ENCODE results near the gene CHRNB1.

CHRNB1 gene

GRCh38 chr17:7444682-7445618 lies at the start of gene CHRNB1:
CHRNB1 (plus strand) TSS chr17:7445061; CDS start chr17:7445128, 67 bp downstream.
- ChIA-PET POLR2A (interaction anchor here (0.6 to 2.7 kb wide), 17 partner anchors 8 to 243 kb away, joined by 3 to 17 read pairs (median 4); partner anchors contain the start of genes NEURL4, POLR2A, TMEM102 and TMEM256), CTCF (interaction anchor here (0.6 to 2.5 kb wide), 18 partner anchors 8 to 404 kb away, joined by 3 to 13 read pairs (median 4); partner anchors contain the start of genes TP53 and ZBTB4)
- peak within 1 kb of the TSS; percentile 57 for H3K4me3 ChIP-seq (ENCODE audit: low read depth, low read length)
- H3K9me3 ChIP-seq (ENCODE audit: control insufficient read depth, insufficient read depth, low read depth, low read length) = no peaks in the 10 kb centered on the region
- H3K27ac ChIP-seq (ENCODE audit: extremely low read depth, low read depth, low read length) = no peak within 1 kb of the TSS; the same call in 1 of the 2 replicates
- H3K4me1 ChIP-seq (ENCODE audit: control insufficient read depth, insufficient read depth, low read length) = peaks cover 19% of the 10 kb centered on the region
- no peaks in the 10 kb centered on the region; a peak in 1 of 3 replicates for H3K36me3 ChIP-seq (ENCODE audit: control insufficient read depth in 2 of 2, insufficient read depth in 1 of 2, low read length in 2 of 2)
- TF ChIP-seq IKZF3 (tag by site-specific recombination; IDR thresholded peaks at IDR 0.05) = no peak
- TF ChIP-seq ZNF645 (tag by site-specific recombination; IDR thresholded peaks at IDR 0.05) = no peak
- TF ChIP-seq ZNF138 (tag by site-specific recombination; IDR thresholded peaks at IDR 0.05; ENCODE audit: borderline replicate concordance) = no peak
- no peak for TF ChIP-seq ZNF148 (tag by site-specific recombination; IDR thresholded peaks at IDR 0.05; ENCODE audit: borderline replicate concordance)
- TF ChIP-seq ZNF214 (tag by site-specific recombination; IDR thresholded peaks at IDR 0.05; ENCODE audit: borderline replicate concordance) = no peak
- TF ChIP-seq KLF10 (tag by site-specific recombination; IDR thresholded peaks at IDR 0.05) = no peak
- TF ChIP-seq ZBTB49 (tag by site-specific recombination; IDR thresholded peaks at IDR 0.05; ENCODE audit: low read depth) = no peak
- no peak for TF ChIP-seq ZNF624 (tag by site-specific recombination; IDR thresholded peaks at IDR 0.05)
- TF ChIP-seq ZNF366 (tag by site-specific recombination; conservative IDR thresholded peaks at IDR 0.05) = no peak
- no peak for TF ChIP-seq TRIM28 (IDR thresholded peaks at IDR 0.05; ENCODE audit: borderline replicate concordance, low read length)
- TF ChIP-seq WT1 (tag by site-specific recombination; IDR thresholded peaks at IDR 0.05) = no peak
- no peak for TF ChIP-seq ZNF560 (tag by site-specific recombination; IDR thresholded peaks at IDR 0.05; ENCODE audit: borderline replicate concordance)
- no peak for TF ChIP-seq ZFP3 (tag by site-specific recombination; IDR thresholded peaks at IDR 0.05; ENCODE audit: low read depth)
- TF ChIP-seq ELK4 (IDR thresholded peaks at IDR 0.05; ENCODE audit: borderline replicate concordance, low read depth, low read length) = no peak
- no peak for TF ChIP-seq ZNF658 (tag by site-specific recombination; IDR thresholded peaks at IDR 0.05)
- TF ChIP-seq SALL2 (tag by site-specific recombination; IDR thresholded peaks at IDR 0.05; ENCODE audit: borderline replicate concordance) = no peak
- TF ChIP-seq ZNF830 (tag by site-specific recombination; IDR thresholded peaks at IDR 0.05; ENCODE audit: low read depth) = no peak
- no peak for TF ChIP-seq MEIS1 (CRISPR knock-in tag; IDR thresholded peaks at IDR 0.05; ENCODE audit: borderline replicate concordance)
- no peak for TF ChIP-seq GLI4 (tag by site-specific recombination; IDR thresholded peaks at IDR 0.05)
- TF ChIP-seq ZNF302 (tag by site-specific recombination; IDR thresholded peaks at IDR 0.05; ENCODE audit: low read depth) = no peak
- no peak for TF ChIP-seq ZNF704 (tag by site-specific recombination; IDR thresholded peaks at IDR 0.05)
- no peak for TF ChIP-seq ZNF449 (tag by site-specific recombination; IDR thresholded peaks at IDR 0.05)
